ENCODE measurements around the gene LRRC25.

GRCh38 chr19:18379803-18380747, 17.3 kb downstream of the LRRC25 start:
- TF ChIP-seq CTCF (IDR thresholded peaks at IDR 0.05 in 8 of 11, conservative IDR thresholded peaks at IDR 0.05 in 3 of 11) (peak in 1 of 11 experiments; percentile 3), POLR2A (IDR thresholded peaks at IDR 0.05) (no peak)

Data from spleen (tissue), 7 donors.